ENCODE data around the gene ACTN1. TPM values are rescaled to one million over a fixed set of nuclear protein-coding genes. Genes with fewer than 3 reads are reported as not detected.

Gene ACTN1
- total RNA-seq, 4 donors from 2014 or later: 48.1 to 90.4 (median 64.8) TPM

GRCh38 chr14:68978172-68978911 is 760 bp downstream of the ACTN1 start:
- 0% methylated on average over 5 to 14 of the region's 72 CpGs for WGBS, 2 donors
- H3K4me1 ChIP-seq: peaks cover 12 to 31% of the 10 kb centered on the region in 2 donors
- peak; percentile 75 for DNase-seq
- H3K36me3 ChIP-seq: no peaks in the 10 kb centered on the region
- TF ChIP-seq POLR2A (IDR thresholded peaks at IDR 0.05) (peak in 1 of 2 donors; percentile 20), CTCF (IDR thresholded peaks at IDR 0.05) (no peak)
- no peaks in the 10 kb centered on the region for H3K27me3 ChIP-seq
- H3K9me3 ChIP-seq: no peaks in the 10 kb centered on the region
- intact Hi-C loops (cut with DNase I): loop anchor here (5.0 kb wide), 1 partner anchor 61 kb away; no protein-coding TSS in a partner anchor
- peak overlapping the region; percentile 60 to 81 (median 76) for H3K4me3 ChIP-seq (replicated peaks in 1 of 3)
- peak overlapping the region; percentile 61 to 93 (median 92) for H3K27ac ChIP-seq

GRCh38 chr14:68977718-68978171 is 1.4 kb downstream of the ACTN1 start:
- Histone ChIP-seq H3K27ac (peak overlapping the region; percentile 61 to 93 (median 92)), H3K4me3 (replicated peaks in 1 of 3) (peak overlapping the region; percentile 60 to 81 (median 76)), H3K36me3 (no peaks in the 10 kb centered on the region), H3K4me1 (peaks cover 12 to 31% of the 10 kb centered on the region in 2 donors), H3K9me3 (no peaks in the 10 kb centered on the region), H3K27me3 (no peaks in the 10 kb centered on the region)
- intact Hi-C loops (cut with DNase I): loop anchor here (5.0 kb wide), 1 partner anchor 60 kb away; no protein-coding TSS in a partner anchor
- TF ChIP-seq CTCF (IDR thresholded peaks at IDR 0.05) (peak in 2 of 6 experiments; percentile 8 to 16), POLR2A (IDR thresholded peaks at IDR 0.05) (peak in 1 of 2 donors; percentile 41)
- 10 to 11% methylated on average over 11 to 14 of the region's 25 CpGs for WGBS, 2 donors
- peak; percentile 65 to 70 for DNase-seq

GRCh38 chr14:68977180-68977717 is 1.9 kb downstream of the ACTN1 start:
- intact Hi-C loops (cut with DNase I): loop anchor here (5.0 kb wide), 1 partner anchor 60 kb away; no protein-coding TSS in a partner anchor
- no peaks in the 10 kb centered on the region for H3K9me3 ChIP-seq
- DNase-seq: peak in 1 of 2 donors; percentile 11
- no peaks in the 10 kb centered on the region for H3K27me3 ChIP-seq
- H3K27ac ChIP-seq: peak overlapping the region; percentile 50 to 93 (median 92)
- no peaks in the 10 kb centered on the region for H3K36me3 ChIP-seq
- peaks cover 12 to 31% of the 10 kb centered on the region in 2 donors for H3K4me1 ChIP-seq
- 38 to 53% methylated on average over 8 of the region's 8 CpGs for WGBS, 2 donors
- TF ChIP-seq CTCF (IDR thresholded peaks at IDR 0.05) (no peak), POLR2A (IDR thresholded peaks at IDR 0.05) (no peak)
- peak overlapping the region in 1 of 3 donors; percentile 76 for H3K4me3 ChIP-seq (replicated peaks in 1 of 3)

GRCh38 chr14:68976160-68977067 is 2.7 kb downstream of the ACTN1 start:
- Histone ChIP-seq H3K27me3 (no peaks in the 10 kb centered on the region), H3K4me3 (replicated peaks in 1 of 3) (no peak overlapping the region), H3K36me3 (no peaks in the 10 kb centered on the region), H3K9me3 (no peaks in the 10 kb centered on the region), H3K27ac (peak overlapping the region in 2 of 3 donors; percentile 92 to 93), H3K4me1 (peaks cover 12 to 31% of the 10 kb centered on the region in 2 donors)
- peak in 1 of 2 donors; percentile 16 for DNase-seq
- intact Hi-C loops (cut with DNase I): loop anchor here (5.0 kb wide), 1 partner anchor 59 kb away; no protein-coding TSS in a partner anchor
- TF ChIP-seq CTCF (IDR thresholded peaks at IDR 0.05) (no peak), POLR2A (IDR thresholded peaks at IDR 0.05) (no peak)
- WGBS, 2 donors: 76 to 83% methylated on average over 13 of the region's 13 CpGs
